Measurements from ENCODE around the gene CDC37L1. TPM values are rescaled to one million over a fixed set of nuclear protein-coding genes. Genes with fewer than 3 reads are reported as not detected.

CDC37L1 gene
- total RNA-seq, result 7.9 and 11.6 TPM in 2 replicates

DNA sequence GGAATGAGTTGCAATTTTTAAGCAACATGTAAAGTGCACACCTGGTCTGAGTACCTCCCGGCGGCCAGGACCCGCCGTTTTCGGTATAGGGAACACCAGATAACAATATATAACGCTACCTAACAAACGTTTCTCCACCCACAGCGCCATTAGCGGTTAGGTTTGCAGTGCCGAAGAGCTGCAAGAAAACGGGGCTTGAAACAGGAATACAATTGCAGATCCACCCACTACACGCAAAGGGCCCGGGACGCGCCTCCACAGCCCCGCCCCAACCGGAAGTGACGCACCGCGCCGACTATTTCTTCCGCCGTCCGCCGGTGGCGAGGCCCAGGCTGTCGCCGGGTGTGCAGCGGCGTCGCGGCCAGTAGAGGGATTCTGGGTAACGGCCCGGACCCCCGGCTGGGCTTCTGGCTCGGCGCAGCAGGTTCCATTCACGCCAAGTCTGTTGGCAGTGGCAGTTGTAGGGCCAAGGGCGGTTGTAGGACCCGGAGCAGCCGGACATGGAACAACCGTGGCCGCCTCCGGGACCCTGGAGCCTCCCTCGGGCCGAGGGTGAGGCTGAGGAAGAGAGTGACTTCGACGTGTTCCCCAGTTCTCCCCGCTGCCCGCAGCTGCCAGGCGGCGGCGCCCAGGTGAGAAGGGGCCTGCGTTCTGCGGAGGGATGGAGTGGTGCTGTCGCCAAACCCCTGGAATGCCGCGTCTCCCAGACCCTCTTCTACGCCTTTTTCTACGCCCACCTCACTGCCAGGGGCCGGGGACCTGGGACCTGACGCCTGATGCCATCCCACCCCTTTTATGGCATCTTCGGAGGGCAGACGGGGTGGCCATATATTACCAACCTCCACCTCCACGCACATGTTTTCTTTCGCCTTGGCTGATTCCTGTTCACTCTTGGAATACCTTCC lies at the start of gene CDC37L1:
Gene CDC37L1, plus strand, starts transcription at position 302 of the 905 bp plus-strand sequence. Its CDS starts 199 bp downstream, at position 501.

DNA sequence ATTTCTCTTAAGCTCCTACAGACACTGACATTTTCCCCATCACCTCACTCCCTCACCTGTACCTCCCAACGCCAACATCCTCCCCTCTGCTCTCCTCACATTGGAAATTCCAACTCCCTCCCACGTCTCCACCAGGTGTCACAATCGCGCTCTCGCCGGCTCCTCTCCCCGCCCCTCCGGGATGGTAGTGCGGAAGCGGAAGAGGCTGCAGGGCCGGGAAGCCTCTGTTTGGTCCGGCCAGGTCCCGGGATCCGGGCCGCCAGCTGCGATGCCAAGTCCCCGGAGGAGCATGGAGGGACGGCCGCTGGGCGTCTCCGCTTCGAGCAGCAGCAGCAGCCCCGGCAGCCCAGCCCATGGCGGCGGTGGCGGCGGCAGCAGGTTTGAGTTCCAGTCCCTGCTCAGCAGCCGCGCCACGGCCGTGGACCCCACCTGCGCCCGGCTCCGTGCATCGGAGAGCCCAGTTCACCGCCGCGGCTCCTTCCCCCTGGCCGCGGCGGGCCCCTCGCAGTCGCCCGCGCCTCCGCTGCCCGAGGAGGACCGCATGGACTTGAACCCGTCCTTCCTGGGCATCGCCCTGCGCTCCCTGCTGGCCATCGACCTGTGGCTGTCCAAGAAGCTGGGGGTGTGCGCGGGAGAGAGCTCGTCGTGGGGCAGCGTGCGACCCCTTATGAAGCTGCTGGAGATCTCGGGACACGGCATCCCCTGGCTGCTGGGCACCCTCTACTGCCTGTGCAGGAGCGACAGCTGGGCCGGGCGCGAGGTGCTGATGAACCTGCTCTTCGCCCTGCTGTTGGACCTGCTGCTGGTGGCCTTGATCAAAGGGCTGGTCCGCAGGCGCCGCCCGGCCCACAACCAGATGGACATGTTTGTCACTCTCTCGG lies 17.0 kb upstream of the CDC37L1 start, which contains the start of gene PLPP6:
Gene PLPP6, plus strand, starts transcription at position 187 of the 881 bp plus-strand sequence. Its CDS starts 82 bp downstream, at position 269.

DNA sequence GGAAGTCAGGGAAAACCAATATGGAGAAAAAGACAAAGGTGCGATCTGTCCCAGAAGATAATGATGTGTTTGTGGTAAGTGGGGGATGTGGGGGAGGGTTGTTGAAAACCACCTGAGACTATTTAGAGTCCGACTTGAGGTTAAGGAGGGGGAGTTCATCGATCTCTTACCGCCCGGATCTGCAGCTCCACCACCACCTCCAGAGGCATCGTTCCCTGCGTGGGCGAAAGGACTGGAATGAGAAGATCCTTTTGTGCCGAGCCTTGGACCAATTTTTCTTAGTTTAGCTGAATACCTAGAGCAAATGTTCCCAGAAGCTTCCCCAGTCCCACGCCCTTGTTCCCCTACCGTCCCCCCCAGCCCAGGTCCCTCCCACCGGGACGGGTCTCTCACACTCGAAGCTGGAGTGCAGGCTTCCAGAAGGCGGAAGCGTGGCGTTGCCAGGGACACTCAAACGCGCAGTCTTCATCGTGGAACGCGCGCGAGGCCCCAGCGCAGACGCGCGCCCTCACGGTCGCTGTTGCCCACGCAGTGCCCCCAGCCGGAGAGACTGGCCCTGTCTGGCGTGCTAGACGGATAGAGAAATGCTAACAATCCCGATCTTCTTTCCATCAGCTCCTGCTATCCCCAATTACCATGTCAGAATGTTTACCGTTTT lies 13.2 kb upstream of the CDC37L1 start, which contains the start of gene SPATA6L:
Gene SPATA6L, minus strand, starts transcription at position 439 of the 658 bp plus-strand sequence. Its CDS starts 230 bp downstream, at position 209.

DNA sequence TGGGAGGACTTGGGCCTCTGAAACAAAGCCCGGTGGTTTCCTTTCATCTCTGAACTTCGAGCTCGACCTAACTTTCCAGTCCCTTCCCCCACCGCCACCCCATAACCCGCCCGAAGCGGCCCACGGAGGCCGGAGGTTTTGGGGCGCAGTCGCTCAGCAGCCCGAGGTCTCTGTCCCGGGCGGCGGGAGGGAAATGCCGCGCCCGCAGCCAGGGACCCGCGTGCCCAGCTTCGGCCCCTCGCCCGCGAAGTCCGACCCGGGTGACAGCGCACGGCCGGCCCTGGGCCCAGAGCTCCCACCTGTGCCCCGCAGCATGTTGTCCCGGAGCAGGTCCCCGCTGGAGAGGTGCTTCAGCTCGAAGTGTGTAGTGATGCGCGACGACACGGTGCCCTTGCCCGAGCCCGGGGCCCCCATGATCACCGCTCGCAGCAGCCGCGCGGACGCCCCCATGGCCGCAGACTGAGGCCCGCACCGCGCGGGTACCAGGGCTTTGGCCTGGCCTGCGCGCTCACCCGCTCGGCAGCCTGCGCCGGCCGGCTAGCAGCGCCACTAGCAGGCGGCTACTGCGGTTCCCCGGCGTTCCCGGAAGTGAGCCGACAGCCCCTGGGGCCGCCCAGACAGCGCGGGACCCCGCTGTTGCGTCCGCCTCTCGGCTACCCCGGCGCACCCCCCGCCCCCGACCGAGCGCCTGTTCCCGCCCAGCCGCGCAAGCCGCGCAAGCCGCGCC lies 61.4 kb downstream of the CDC37L1 start, which contains the start of gene AK3:
Gene AK3, minus strand, starts transcription at position 565 of the 727 bp plus-strand sequence. Its CDS starts 115 bp downstream, at position 450.

Other genes with a start within 250 kb of the CDC37L1 start
- gene SLC1A1, start 189.1 kb upstream of the CDC37L1 start, total RNA-seq, result 2.2 and 4.4 TPM in 2 replicates
- gene PLPP6, start 17.3 kb upstream of the CDC37L1 start, total RNA-seq, result 5.8 and 7.2 TPM in 2 replicates
- gene SPATA6L, start 13.1 kb upstream of the CDC37L1 start, total RNA-seq, result 6.0 and 8.7 TPM in 2 replicates
- gene AK3, start 61.6 kb downstream of the CDC37L1 start, total RNA-seq, result 53.0 and 82.6 TPM in 2 replicates
- 8.7 and 11.6 TPM in 2 replicates for gene RCL1, start 113.4 kb downstream of the CDC37L1 start, total RNA-seq